ENCODE data around the gene DOK4.

DNA sequence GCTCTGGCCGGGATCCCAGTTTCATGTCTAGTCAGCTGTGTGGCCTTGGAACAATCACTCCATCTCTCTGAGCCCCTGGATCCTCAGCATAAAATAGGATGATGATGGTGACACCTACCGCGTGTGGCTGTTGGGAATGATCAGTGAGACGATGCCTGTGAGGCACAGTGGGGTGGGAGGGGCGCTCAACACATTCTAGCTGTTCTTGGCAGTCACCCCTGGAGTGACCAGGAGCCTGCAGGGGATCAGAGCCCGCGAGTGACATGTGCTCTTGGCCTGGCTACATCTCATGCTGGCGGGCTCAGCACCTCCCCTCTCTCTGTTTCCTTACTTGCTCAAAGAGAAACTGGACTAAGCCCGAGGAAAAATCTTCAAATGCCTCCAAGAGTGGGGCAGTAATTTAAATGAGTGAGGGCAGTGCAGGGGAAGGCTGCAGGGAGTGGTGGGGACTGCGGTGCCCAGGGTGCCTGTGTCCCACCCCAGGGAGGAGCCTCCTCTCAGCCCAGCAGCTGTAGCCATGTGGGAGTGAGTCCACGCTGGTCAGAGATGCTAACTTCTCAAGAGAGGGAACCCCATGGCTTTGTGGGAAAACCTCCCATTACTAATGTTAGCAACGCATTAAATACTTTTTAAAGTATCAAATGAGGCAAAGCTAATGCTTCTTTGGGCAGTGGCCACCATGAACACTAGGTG is 23.1 kb upstream of the DOK4 start:
- TF ChIP-seq, protein P1, sequence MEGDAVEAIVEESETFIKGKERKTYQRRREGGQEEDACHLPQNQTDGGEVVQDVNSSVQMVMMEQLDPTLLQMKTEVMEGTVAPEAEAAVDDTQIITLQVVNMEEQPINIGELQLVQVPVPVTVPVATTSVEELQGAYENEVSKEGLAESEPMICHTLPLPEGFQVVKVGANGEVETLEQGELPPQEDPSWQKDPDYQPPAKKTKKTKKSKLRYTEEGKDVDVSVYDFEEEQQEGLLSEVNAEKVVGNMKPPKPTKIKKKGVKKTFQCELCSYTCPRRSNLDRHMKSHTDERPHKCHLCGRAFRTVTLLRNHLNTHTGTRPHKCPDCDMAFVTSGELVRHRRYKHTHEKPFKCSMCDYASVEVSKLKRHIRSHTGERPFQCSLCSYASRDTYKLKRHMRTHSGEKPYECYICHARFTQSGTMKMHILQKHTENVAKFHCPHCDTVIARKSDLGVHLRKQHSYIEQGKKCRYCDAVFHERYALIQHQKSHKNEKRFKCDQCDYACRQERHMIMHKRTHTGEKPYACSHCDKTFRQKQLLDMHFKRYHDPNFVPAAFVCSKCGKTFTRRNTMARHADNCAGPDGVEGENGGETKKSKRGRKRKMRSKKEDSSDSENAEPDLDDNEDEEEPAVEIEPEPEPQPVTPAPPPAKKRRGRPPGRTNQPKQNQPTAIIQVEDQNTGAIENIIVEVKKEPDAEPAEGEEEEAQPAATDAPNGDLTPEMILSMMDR (IDR thresholded peaks at IDR 0.05) = no peak
- TF ChIP-seq POLR2A (IDR thresholded peaks at IDR 0.05) = no peak

Data from uterus (tissue), 2 donors.